HFF-Myc (cell line): ENCODE measurements around the gene UCN2.

Source experiments
- DNase-seq: peaks from one replicate; pipeline ENCODE4 v3.0.0-alpha.2; 2011; ENCODE audit warnings: low read depth; ENCODE audit errors: extremely low read depth
- H3K4me3 ChIP-seq: replicated peaks from 2 replicates; pipeline ENCODE4 v1.5.1; 2011; ENCODE audit warnings: low read depth, mild to moderate bottlenecking, control low read depth, low read length
- TF ChIP-seq, protein P1 (sequence below): IDR thresholded peaks from 2 replicates; pipeline ENCODE4 v1.5.1; 2012; ENCODE audit warnings: mild to moderate bottlenecking, low read depth, low read length, control low read depth; ENCODE audit errors: missing control alignments

Gene UCN2

DNA sequence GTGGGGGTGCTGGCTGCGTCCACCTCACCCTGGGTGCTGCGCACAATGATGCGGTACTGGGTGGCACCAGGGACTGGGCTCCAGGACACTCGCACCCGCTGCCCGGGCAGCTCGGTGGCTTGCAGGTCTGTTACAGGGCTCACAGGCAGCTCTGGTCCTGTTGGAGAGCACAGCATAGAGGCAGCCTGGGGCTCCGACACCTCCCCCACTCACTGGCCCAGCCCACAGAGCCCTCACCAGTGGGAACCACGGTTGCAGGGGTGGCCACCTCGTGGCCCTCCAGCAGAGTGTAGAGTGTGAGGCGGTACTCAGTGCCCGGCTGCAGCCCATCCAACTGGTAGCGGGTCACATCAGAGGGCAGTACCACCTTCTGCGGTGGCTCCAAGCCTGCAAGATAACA is 27.9 kb upstream of the UCN2 start:
- H3K4me3 ChIP-seq: no peak overlapping the region
- DNase-seq: no peak
- TF ChIP-seq, protein P1, sequence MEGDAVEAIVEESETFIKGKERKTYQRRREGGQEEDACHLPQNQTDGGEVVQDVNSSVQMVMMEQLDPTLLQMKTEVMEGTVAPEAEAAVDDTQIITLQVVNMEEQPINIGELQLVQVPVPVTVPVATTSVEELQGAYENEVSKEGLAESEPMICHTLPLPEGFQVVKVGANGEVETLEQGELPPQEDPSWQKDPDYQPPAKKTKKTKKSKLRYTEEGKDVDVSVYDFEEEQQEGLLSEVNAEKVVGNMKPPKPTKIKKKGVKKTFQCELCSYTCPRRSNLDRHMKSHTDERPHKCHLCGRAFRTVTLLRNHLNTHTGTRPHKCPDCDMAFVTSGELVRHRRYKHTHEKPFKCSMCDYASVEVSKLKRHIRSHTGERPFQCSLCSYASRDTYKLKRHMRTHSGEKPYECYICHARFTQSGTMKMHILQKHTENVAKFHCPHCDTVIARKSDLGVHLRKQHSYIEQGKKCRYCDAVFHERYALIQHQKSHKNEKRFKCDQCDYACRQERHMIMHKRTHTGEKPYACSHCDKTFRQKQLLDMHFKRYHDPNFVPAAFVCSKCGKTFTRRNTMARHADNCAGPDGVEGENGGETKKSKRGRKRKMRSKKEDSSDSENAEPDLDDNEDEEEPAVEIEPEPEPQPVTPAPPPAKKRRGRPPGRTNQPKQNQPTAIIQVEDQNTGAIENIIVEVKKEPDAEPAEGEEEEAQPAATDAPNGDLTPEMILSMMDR: no peak

- TF ChIP-seq, protein P1: no peak
- no peak overlapping the region for H3K4me3 ChIP-seq
- no peak for DNase-seq
Measured at GRCh38 chr3:48588230-48588629, 24.6 kb upstream of the UCN2 start.

DNA sequence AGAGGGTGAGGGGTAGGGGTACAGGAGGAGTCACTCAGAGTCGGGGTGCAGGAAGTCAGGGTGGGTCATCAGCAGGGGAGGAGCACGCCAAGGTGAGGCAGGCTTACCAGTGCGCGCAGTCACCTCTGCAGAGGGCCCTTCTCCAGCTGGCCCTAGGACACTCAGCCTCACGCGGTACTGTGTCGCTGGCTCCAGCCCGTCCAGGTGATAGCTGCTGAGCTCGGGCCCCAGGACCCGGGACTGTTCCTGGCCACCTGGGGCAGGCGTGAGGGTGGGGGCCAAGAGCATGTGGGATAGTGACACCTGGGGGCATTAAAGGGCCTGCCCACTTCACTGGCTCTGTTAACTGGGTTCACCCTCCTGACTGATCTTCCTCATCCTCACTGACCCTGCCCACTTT is 24.1 kb upstream of the UCN2 start:
- DNase-seq: no peak
- TF ChIP-seq, protein P1: no peak
- no peak overlapping the region for H3K4me3 ChIP-seq

- no peak for DNase-seq
- TF ChIP-seq, protein P1: no peak
- H3K4me3 ChIP-seq: no peak overlapping the region
Measured at GRCh38 chr3:48585411-48585810, 21.8 kb upstream of the UCN2 start.

DNA sequence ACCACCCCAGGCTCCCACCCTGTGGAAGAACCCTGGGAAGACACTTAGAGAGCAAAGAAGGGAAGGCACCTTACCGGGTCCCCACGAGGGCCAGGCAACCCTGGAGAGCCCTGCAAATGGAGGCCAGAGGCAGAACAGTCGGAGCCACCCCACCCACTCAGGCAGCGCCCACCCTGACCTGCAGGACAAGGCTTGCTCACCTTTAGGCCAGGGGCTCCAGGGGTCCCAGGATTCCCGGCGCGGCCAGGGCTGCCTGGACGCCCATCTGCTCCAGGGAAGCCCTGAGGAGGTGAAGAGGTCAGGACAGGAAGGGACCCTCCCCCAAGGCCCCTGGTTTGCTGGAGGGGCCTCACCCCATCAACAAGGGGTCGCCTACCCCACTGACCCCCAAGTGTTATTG is 21.3 kb upstream of the UCN2 start:
- no peak overlapping the region for H3K4me3 ChIP-seq
- DNase-seq: no peak
- TF ChIP-seq, protein P1: no peak

- DNase-seq: no peak
- H3K4me3 ChIP-seq: no peak overlapping the region
- TF ChIP-seq, protein P1: no peak
Measured at GRCh38 chr3:48581621-48582481, 18.3 kb upstream of the UCN2 start.

GRCh38 chr3:48576647-48577046 is 13.1 kb upstream of the UCN2 start:
- TF ChIP-seq, protein P1: no peak
- no peak overlapping the region for H3K4me3 ChIP-seq

More at GRCh38 chr3:48576647-48577046, 13.1 kb upstream of the UCN2 start:
- no peak for DNase-seq
